ENCODE data around the gene LRRC9.

LRRC9 gene

GRCh38 chr14:60102389-60102788 lies 182.4 kb downstream of the LRRC9 start:
- no peak for TF ChIP-seq YY1 (IDR thresholded peaks at IDR 0.05; ENCODE audit: low read depth)
- no peak for TF ChIP-seq REST (IDR thresholded peaks at IDR 0.05; ENCODE audit: low read depth)
- no peak for TF ChIP-seq TAF1 (IDR thresholded peaks at IDR 0.05; ENCODE audit: low read depth)
- no peak for TF ChIP-seq USF1 (IDR thresholded peaks at IDR 0.05)
- no peak for TF ChIP-seq NFIC (IDR thresholded peaks at IDR 0.05)
- no peak for TF ChIP-seq RAD21 (IDR thresholded peaks at IDR 0.05; ENCODE audit: low read depth)
- TF ChIP-seq CREB1 (IDR thresholded peaks at IDR 0.05; ENCODE audit: low read depth) = no peak
- no peak for TF ChIP-seq FOXM1 (IDR thresholded peaks at IDR 0.05; ENCODE audit: borderline replicate concordance, low read depth)

GRCh38 chr14:60106339-60106738 lies 186.4 kb downstream of the LRRC9 start:
- TF ChIP-seq TEAD4 (IDR thresholded peaks at IDR 0.05) = no peak
- TF ChIP-seq YY1 (IDR thresholded peaks at IDR 0.05; ENCODE audit: low read depth) = no peak
- no peak for TF ChIP-seq RAD21 (IDR thresholded peaks at IDR 0.05; ENCODE audit: low read depth)
- TF ChIP-seq TAF1 (IDR thresholded peaks at IDR 0.05; ENCODE audit: low read depth) = no peak
- no peak for TF ChIP-seq CREB1 (IDR thresholded peaks at IDR 0.05; ENCODE audit: low read depth)
- no peak for TF ChIP-seq MAX (IDR thresholded peaks at IDR 0.05)
- TF ChIP-seq EGR1 (IDR thresholded peaks at IDR 0.05) = no peak
- TF ChIP-seq FOXM1 (IDR thresholded peaks at IDR 0.05; ENCODE audit: borderline replicate concordance, low read depth) = no peak
- no peak for TF ChIP-seq ZBTB7A (IDR thresholded peaks at IDR 0.05; ENCODE audit: low read depth)
- no peak for TF ChIP-seq REST (IDR thresholded peaks at IDR 0.05; ENCODE audit: low read depth)
- no peak for TF ChIP-seq CEBPB (IDR thresholded peaks at IDR 0.05)
- no peak for TF ChIP-seq TCF12 (IDR thresholded peaks at IDR 0.05; ENCODE audit: low read depth)
- TF ChIP-seq USF1 (IDR thresholded peaks at IDR 0.05) = no peak

- TF ChIP-seq FOXM1 (IDR thresholded peaks at IDR 0.05; ENCODE audit: borderline replicate concordance, low read depth) (no peak), EP300 (IDR thresholded peaks at IDR 0.05; ENCODE audit: borderline replicate concordance) (no peak), CREB1 (IDR thresholded peaks at IDR 0.05; ENCODE audit: low read depth) (no peak), CEBPB (IDR thresholded peaks at IDR 0.05) (no peak), RAD21 (IDR thresholded peaks at IDR 0.05; ENCODE audit: low read depth) (no peak), NFIC (IDR thresholded peaks at IDR 0.05) (no peak), USF1 (IDR thresholded peaks at IDR 0.05) (no peak), TCF12 (IDR thresholded peaks at IDR 0.05; ENCODE audit: low read depth) (no peak), TAF1 (IDR thresholded peaks at IDR 0.05; ENCODE audit: low read depth) (no peak), ZBTB7A (IDR thresholded peaks at IDR 0.05; ENCODE audit: low read depth) (no peak), TEAD4 (IDR thresholded peaks at IDR 0.05) (no peak), REST (IDR thresholded peaks at IDR 0.05; ENCODE audit: low read depth) (no peak), YY1 (IDR thresholded peaks at IDR 0.05; ENCODE audit: low read depth) (no peak), EGR1 (IDR thresholded peaks at IDR 0.05) (no peak)
These were observed 187.5 kb downstream of the LRRC9 start for GRCh38 chr14:60107477-60107876.

- TF ChIP-seq NFIC (IDR thresholded peaks at IDR 0.05) (no peak), YY1 (IDR thresholded peaks at IDR 0.05; ENCODE audit: low read depth) (no peak), TEAD4 (IDR thresholded peaks at IDR 0.05) (no peak), CREB1 (IDR thresholded peaks at IDR 0.05; ENCODE audit: low read depth) (no peak), RAD21 (IDR thresholded peaks at IDR 0.05; ENCODE audit: low read depth) (no peak), TAF1 (IDR thresholded peaks at IDR 0.05; ENCODE audit: low read depth) (no peak), EP300 (IDR thresholded peaks at IDR 0.05; ENCODE audit: borderline replicate concordance) (no peak), ZBTB7A (IDR thresholded peaks at IDR 0.05; ENCODE audit: low read depth) (no peak), FOXM1 (IDR thresholded peaks at IDR 0.05; ENCODE audit: borderline replicate concordance, low read depth) (no peak), REST (IDR thresholded peaks at IDR 0.05; ENCODE audit: low read depth) (no peak), CEBPB (IDR thresholded peaks at IDR 0.05) (no peak), TCF12 (IDR thresholded peaks at IDR 0.05; ENCODE audit: low read depth) (no peak), EGR1 (IDR thresholded peaks at IDR 0.05) (no peak), MAX (IDR thresholded peaks at IDR 0.05) (no peak), USF1 (IDR thresholded peaks at IDR 0.05) (no peak)
These were observed 191.8 kb downstream of the LRRC9 start for GRCh38 chr14:60111732-60112131.
